ENCODE data around the gene GCK.

DNA sequence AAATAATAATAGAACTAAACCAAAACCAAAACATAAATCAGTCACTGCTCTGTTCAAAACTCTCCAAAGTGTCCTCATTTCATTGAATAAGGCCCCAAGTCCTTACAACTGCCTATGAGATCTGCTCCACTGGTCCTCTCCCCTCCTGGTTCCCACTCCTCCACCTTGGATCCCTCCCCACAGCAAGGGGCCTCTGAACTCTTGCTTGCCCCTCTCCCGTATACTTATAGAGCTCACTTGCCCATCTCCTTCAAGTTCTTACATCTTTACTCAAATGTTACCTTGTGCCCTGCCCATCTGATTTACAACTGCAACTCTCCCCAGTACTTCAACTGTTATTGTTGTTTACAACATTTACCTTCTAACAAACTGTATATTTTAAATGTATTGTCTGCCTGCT is 66.7 kb downstream of the GCK start:
- TF ChIP-seq, protein P1, sequence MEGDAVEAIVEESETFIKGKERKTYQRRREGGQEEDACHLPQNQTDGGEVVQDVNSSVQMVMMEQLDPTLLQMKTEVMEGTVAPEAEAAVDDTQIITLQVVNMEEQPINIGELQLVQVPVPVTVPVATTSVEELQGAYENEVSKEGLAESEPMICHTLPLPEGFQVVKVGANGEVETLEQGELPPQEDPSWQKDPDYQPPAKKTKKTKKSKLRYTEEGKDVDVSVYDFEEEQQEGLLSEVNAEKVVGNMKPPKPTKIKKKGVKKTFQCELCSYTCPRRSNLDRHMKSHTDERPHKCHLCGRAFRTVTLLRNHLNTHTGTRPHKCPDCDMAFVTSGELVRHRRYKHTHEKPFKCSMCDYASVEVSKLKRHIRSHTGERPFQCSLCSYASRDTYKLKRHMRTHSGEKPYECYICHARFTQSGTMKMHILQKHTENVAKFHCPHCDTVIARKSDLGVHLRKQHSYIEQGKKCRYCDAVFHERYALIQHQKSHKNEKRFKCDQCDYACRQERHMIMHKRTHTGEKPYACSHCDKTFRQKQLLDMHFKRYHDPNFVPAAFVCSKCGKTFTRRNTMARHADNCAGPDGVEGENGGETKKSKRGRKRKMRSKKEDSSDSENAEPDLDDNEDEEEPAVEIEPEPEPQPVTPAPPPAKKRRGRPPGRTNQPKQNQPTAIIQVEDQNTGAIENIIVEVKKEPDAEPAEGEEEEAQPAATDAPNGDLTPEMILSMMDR (IDR thresholded peaks at IDR 0.05), result no peak
- no peak for TF ChIP-seq POLR2A (IDR thresholded peaks at IDR 0.05)
